GM21381 (cell line): ENCODE results near the gene DCLRE1A.

Experiments
- ATAC-seq: cut with Tn5 transposase; IDR thresholded peaks from one replicate; pipeline ENCODE4 v1.9.1; 2021; ENCODE audit warnings: mild to moderate bottlenecking, moderate library complexity; ENCODE audit not compliant: unreplicated experiment

Gene DCLRE1A

GRCh38 chr10:113801569-113801968, 52.3 kb downstream of the DCLRE1A start:
- ATAC-seq = no peak

GRCh38 chr10:113791691-113792090, 62.2 kb downstream of the DCLRE1A start:
- ATAC-seq = no peak

- peak; percentile 78 for ATAC-seq
Measured at GRCh38 chr10:113788604-113789083, 65.2 kb downstream of the DCLRE1A start.
